Activated CD4-positive, alpha-beta T cell treated with anti-CD3 and anti-CD28 coated beads, Interleukin-2, amount 50 U/mL, for 1 hour (primary cell): ENCODE data around the gene NACC2.

ENCODE experiments used
- DNase-seq: peaks from one replicate; pipeline ENCODE4 v3.0.0-alpha.2; 2020

Gene NACC2

DNA sequence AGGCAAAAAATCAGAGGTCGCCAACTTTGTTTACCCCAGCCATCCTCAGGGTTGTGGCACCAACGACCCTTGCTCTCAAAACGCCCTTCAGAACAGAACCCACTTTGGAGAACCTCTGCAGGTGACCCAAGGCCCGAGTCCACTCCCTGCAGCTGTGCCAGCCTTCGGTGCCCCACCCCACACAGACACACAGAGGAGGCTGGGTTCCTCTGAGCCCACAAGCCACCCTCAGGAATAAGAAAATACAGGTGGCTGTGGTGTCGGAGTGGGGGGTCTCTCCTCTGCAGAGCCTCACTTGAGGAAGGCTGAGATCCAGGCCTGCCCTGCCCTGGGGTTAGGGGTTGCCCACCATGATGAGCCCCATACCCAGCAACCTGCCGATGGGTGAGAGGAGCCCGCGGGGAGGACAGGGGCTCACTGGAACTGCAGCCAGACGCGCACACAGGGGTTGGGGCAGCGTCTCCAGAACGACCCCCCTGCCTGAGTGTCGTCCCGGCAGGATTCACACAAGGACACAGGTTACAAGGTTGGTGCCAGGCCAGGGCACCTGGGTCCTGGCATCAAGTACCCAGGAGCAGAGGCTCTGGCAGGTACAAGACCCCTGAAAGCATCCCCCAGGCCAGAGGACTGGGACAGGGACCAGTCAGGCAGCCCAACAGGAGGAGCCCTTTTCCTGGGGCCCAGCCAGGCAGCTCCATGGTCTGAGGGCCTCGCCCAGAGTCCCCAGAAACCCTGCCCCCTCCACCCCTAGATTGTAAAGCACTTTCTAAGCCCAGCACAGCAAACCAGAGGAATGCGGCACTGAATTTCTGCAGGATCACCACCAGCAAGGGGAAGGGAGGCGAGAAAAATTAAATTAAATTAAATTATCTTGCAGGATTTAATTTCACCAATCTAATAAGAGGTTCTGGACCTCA lies 40.0 kb downstream of the NACC2 start:
- DNase-seq = no peak

DNA sequence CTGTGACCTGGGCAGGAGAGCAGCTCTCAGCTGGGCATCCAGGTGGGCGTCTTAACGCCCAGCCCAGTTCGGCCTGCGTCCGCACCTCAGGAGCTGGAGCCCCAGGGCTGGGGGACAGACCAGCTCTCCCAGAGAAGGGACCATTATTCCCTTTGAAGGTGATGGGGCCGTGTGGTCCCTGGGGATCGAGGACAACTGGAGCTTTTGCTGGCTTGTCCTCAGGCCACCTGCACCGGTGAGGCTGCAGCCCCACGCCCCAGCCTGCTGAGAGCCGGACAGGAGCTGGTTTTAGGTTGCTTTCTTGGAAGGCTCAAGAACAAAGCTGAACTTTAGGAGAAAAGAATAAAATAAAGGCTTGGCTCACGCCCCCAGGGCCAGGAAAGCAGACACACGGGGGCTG lies 40.9 kb downstream of the NACC2 start:
- no peak for DNase-seq

GRCh38 chr9:136053757-136054142 lies 41.3 kb downstream of the NACC2 start:
- DNase-seq = no peak

GRCh38 chr9:136052991-136053756 lies 41.9 kb downstream of the NACC2 start:
- no peak for DNase-seq

GRCh38 chr9:136052472-136052880 lies 42.6 kb downstream of the NACC2 start:
- no peak for DNase-seq

DNA sequence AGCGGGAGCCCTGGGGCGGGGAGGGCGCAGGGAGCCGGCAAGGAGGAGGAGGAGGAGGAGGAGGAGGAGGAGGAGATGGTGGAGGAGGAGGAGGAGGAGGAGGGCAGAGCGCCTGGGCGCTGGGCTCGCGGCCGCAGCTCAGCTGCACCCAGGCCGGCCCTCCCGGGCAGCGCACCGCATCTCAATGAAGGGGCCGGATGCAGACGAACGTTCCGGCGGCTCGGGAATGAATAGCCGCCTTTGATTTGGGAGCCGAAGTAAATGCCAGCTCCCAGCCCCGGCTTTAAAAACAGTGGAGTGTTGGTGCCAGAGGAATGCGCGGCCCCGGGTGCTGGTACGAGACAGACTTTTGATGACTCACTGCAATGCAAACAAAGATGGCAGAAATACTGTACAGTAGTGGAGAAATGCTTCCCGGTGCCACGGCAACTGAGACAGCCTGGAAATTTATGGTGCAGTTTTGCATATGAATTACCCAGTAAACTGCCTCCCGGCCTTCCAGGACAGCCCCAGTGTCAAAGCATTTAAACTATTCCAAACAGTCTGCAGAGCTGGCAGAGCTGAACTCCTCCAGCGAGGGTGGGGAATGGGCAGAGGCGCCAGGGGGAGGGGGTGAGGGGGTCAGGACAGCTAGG lies 43.1 kb downstream of the NACC2 start:
- DNase-seq = peak; percentile 17

- DNase-seq = no peak
Measured at GRCh38 chr9:136051453-136051836, 43.6 kb downstream of the NACC2 start.

- DNase-seq = no peak
Measured at GRCh38 chr9:136050701-136051452, 44.2 kb downstream of the NACC2 start.

DNA sequence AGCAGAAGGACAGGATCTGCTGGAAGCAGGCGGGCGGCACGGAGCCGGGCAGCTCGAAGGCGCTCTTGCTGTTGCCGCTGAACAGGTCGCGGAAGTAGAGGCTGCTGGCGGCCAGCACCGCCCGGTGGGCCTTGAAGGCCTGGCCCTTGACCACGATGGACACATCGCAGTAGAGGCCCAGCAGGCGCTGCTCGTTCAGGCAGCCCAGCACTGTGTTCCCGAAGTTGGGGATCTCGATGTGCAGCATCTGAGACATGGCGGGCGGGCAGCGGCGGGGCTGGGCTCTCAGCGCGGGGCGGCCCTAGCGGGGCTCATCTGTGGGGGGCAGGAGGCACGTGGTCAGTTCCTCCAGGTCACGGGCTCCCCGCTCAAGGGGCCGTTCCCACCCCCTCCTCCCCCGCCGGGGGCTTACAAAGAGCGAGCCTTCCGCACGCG lies 44.8 kb downstream of the NACC2 start:
- no peak for DNase-seq

- DNase-seq = no peak
Measured at GRCh38 chr9:136049491-136050265, 45.4 kb downstream of the NACC2 start.

DNA sequence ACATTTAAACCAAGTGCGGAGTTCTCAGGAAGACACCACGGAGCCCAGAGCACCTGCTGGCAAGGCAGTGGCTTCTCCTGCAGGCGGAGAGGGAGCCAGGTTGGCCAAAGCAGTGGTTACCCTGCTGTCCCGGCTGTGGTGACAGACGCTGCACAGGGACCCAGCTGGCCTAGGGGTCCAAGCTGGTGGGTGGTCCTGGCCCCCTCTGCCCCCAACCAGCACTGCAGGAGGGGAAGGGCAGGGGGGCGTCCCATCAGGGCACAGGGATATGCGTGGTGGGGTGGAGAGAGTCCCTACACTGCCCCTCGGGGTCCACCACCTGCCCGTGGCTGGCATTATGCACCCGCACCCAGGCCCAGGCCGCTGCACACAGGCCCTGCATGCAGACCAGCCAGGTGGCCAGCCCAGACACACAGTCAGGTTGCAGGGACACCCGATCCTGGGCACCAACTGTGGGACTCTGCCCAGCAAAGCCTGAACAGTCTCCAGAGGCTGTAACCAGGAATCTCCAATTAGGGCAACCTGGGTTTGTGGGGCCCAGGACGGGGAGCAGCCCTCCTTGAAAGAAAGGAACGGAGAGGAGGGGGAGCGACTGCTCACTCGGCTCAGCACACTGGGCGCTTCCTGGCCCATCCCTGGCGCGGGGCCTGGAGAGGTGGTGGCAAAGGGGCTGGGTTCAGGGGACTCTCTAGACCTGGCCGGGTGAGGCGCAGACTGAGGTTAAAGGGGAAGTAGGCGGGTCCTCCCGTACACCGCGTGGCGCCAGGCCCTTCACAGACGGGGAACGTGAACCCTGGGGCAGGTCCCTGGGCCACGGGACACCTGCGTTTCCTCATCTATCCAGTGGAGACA lies 46.3 kb downstream of the NACC2 start:
- DNase-seq = no peak

DNA sequence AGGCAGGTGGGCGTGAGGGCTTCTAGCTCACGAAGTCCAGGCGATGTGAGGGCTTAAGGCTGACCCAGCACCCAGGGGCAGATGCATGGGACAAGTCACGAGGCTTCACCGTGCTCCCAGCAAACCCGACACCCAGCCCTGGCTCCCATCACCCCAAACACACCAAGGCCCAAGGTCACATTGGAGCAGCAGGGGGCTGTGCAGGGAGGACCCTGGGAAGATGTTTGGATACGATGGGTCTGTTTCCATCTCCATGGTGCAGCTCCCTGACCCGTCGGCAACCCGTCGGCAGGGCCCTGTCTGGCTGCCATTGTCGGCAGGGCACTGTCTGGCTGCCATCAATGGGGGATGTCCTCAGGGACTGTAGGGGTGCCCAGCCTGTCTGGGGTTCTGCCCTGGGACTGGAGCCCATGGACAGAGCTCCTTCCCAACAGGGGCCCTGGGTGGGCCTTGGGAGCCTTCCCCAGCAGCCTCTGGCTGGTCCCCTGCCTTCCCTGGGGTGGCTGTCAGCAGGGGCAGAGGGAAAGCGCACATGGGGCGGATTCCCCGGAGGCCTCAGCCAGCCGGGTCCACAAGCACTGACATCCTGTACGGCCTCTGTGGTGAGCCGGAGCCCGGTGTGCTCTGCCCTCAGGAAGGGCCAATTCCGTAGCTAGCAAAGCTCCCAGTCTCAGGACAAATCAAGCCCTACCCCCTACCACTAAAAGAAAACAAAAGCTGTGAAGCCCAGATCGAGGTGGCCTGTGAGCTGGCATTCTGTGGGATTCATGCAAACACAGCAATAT lies 47.1 kb downstream of the NACC2 start:
- no peak for DNase-seq

GRCh38 chr9:136047076-136047774 lies 47.9 kb downstream of the NACC2 start:
- no peak for DNase-seq

DNA sequence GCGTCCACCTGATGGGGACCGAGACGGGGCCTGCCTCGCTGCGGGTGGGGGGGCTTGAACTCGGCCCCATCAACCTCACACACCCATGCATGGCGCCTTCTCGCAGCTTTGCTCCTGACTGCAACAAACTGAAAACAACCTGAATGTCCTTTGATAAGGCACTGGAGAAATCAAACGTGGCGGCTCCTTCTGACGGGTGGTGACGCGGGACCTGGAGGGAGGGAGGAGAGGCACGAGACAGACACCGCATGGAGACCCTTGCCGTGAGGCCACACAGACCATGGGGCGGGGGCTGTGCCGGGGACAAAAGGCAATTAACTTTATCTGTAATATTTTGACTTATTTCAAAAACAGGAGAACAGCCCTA lies 48.6 kb downstream of the NACC2 start:
- no peak for DNase-seq

- no peak for DNase-seq
Measured at GRCh38 chr9:136045595-136046553, 49.2 kb downstream of the NACC2 start.

DNA sequence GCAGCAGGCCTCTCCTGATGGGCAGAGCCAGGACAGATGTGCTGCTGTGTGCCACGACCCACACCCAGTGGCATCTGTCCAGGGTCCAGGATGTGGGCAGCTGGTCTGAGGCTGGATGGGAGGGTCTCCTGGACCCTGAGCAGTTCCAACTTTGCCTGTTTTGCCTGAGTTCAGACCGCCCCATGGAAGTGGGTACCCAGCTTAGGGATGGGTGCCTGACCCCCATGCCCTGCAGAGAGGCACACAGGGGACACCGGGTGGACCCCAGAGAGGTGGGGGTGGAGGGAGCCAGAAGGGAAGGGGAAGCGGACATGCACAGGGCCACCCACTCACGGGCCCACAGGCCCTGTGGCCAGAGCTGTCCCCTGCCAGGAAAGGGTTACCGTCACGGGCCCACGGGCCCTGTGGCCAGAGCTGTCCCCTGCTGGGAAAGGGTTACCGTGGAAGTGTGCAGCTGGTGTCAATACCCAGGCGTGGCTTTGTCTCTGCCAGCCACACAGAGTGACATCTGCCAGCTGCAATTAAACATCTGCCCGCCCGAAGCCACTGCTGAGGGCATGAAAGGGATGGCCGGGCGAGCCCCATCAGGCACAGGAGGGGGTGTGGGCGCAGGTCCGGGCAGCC lies 50.0 kb downstream of the NACC2 start:
- no peak for DNase-seq

DNA sequence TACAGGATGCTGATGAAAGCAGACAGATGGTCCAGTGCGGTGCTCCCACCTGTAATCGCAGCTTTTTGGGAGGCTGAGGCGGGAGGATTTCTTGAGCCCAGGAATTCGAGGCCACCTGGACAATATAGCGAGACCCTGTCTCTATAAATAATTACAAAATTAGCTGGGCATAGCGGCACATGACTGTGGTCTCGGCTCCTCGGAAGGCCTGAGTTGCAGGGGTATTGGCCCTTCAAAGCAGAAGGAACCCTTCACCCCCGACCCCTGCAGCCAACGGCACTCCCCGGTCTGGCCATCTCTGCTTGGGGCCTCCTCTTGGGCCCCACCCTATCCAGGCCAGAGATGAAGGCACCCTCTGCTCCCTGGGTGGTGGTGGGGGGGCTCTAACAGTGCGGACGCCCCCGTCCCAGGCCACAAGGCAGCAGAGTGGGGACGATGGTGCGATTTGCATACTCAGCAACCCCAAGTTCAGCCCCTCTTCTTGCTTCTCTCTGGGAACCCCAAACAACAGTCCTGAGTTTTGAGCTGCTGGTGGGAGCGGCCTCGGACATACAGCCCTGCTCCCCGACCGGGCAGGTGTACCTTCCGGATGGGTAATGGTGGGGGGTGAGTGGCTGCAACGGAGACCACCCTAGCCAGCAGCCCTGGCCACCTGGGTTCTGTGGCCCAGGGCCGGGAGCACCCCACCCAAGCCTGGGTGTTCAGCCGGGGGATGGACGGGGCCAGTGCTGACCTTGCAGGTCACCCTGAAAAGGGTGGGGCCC lies 50.7 kb downstream of the NACC2 start:
- DNase-seq = no peak
